Smooth muscle cell (in vitro differentiated cells): ENCODE measurements around the gene VASN. TPM values are rescaled to one million over a fixed set of nuclear protein-coding genes. Genes with fewer than 3 reads are reported as not detected.
"Not testable (repeated sequence)": the region's sequence is repeated elsewhere in the genome, so short reads cannot be mapped to it uniquely, and the experiment has no call there.

Experiments used
- DNase-seq: peaks from one replicate; lab custom pipeline; 2025; ENCODE audit not compliant: unreplicated experiment; lab: John Stamatoyannopoulos, UW
- H2AFZ ChIP-seq: fragments of 200-600 bp; sonication (generic); 2 replicates; pipeline ENCODE4 v1.6.0; 2016; ENCODE audit warnings: antibody characterized with exemption, low read depth, mild to moderate bottlenecking
- H3F3A ChIP-seq: fragments of 200-600 bp; sonication (generic); 2 replicates; pipeline ENCODE4 v1.6.0; 2017; ENCODE audit warnings: antibody characterized with exemption, low read depth
- H3K27ac ChIP-seq: fragments of 200-600 bp; sonication (generic); 2 replicates; pipeline ENCODE4 v1.5.1; 2016; ENCODE audit warnings: low read depth, mild to moderate bottlenecking
- H3K27me3 ChIP-seq: fragments of 200-600 bp; sonication (generic); 2 replicates; pipeline ENCODE4 v1.6.1; 2016; ENCODE audit warnings: low read depth, mild to moderate bottlenecking
- H3K36me3 ChIP-seq: fragments of 200-600 bp; sonication (generic); 2 replicates; pipeline ENCODE4 v1.5.1; 2016; ENCODE audit warnings: low read depth
- H3K4me1 ChIP-seq: fragments of 200-600 bp; sonication (generic); 2 replicates; pipeline ENCODE4 v1.5.1; 2016; ENCODE audit warnings: low read depth
- H3K4me2 ChIP-seq: fragments of 200-600 bp; sonication (generic); 2 replicates; pipeline ENCODE4 v1.6.0; 2016; ENCODE audit warnings: mild to moderate bottlenecking
- H3K4me3 ChIP-seq: fragments of 200-600 bp; sonication (generic); 2 replicates; pipeline ENCODE4 v1.5.1; 2016; ENCODE audit warnings: mild to moderate bottlenecking
- H3K79me2 ChIP-seq: fragments of 200-600 bp; sonication (generic); 2 replicates; pipeline ENCODE4 v1.6.0; 2016; ENCODE audit warnings: low read depth, mild to moderate bottlenecking
- H3K9ac ChIP-seq: fragments of 200-600 bp; sonication (generic); 2 replicates; pipeline ENCODE4 v1.6.0; 2016; ENCODE audit warnings: low read depth
- H3K9me3 ChIP-seq: fragments of 200-600 bp; sonication (generic); replicated peaks from 2 replicates; pipeline ENCODE4 v1.5.1; 2016; ENCODE audit warnings: low read depth
- H4K20me1 ChIP-seq: fragments of 200-600 bp; sonication (generic); 2 replicates; pipeline ENCODE4 v1.6.0; 2016; ENCODE audit warnings: low read depth
- WGBS: methylation state at CpG from one replicate; pipeline ENCODE4 v1.1.7; 2016; ENCODE audit warnings: low lambda C conversion rate; 5-methylcytosine and 5-hydroxymethylcytosine counted together
- polyA plus RNA-seq: library from polyadenylated mRNA; unstranded; fragments of >200 nt; fragmentation: Nextera tagmentation; extraction: Ambion mirVana; gene quantifications from 2 replicates; pipeline ENCODE4 v1.2.1, GENCODE V29; 2016
- total RNA-seq: library from RNA; depleted of rRNA; stranded (reverse); fragments of >200 nt; gene quantifications from 2 replicates; pipeline ENCODE4 v1.2.3, GENCODE V29; 2014
- TF ChIP-seq, protein P1 (sequence below): fragments of 200-600 bp; sonication (generic); IDR thresholded peaks from 2 replicates; pipeline ENCODE4 v1.5.1; 2017; ENCODE audit warnings: borderline replicate concordance, mild to moderate bottlenecking, antibody characterized with exemption; ENCODE audit not compliant: insufficient read depth, poor library complexity, severe bottlenecking

Gene VASN
- total and polyA plus RNA-seq, 2 experiments from 2014 or later: 30.0 to 150 TPM

DNA sequence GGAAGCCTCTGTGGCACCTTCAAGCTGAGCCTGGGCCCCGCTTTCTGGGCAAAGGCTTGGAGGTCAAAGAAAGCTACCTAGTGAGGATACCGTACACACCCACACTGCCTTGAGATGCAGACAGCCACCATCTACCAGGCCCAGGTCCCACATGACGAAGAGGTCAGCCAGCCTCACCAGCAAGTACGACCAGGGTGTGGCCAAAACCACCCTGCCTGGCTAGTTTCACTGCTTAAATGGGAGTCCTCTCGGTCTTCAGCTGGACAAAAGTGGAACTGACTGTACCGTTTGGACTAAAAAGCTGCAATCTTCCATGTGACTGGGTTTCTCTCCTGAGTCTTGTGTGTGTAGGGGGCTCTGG is 21.6 kb downstream of the VASN start:
- peak overlapping the region; percentile 40 for H3K4me2 ChIP-seq
- H3K9me3 ChIP-seq: no peaks in the 10 kb centered on the region
- 64% methylated on average over 6 of the region's 6 CpGs for WGBS
- peak overlapping the region; percentile 75 for H3K27ac ChIP-seq
- H4K20me1 ChIP-seq: no peaks in the 10 kb centered on the region
- H3K27me3 ChIP-seq: no peaks in the 10 kb centered on the region
- H3F3A ChIP-seq: no peaks in the 10 kb centered on the region
- no peaks in the 10 kb centered on the region for H3K79me2 ChIP-seq
- H3K4me3 ChIP-seq: no peak overlapping the region
- peaks cover 35% of the 10 kb centered on the region for H3K4me1 ChIP-seq
- H3K36me3 ChIP-seq: no peaks in the 10 kb centered on the region
- DNase-seq: no peak
- TF ChIP-seq, protein P1, sequence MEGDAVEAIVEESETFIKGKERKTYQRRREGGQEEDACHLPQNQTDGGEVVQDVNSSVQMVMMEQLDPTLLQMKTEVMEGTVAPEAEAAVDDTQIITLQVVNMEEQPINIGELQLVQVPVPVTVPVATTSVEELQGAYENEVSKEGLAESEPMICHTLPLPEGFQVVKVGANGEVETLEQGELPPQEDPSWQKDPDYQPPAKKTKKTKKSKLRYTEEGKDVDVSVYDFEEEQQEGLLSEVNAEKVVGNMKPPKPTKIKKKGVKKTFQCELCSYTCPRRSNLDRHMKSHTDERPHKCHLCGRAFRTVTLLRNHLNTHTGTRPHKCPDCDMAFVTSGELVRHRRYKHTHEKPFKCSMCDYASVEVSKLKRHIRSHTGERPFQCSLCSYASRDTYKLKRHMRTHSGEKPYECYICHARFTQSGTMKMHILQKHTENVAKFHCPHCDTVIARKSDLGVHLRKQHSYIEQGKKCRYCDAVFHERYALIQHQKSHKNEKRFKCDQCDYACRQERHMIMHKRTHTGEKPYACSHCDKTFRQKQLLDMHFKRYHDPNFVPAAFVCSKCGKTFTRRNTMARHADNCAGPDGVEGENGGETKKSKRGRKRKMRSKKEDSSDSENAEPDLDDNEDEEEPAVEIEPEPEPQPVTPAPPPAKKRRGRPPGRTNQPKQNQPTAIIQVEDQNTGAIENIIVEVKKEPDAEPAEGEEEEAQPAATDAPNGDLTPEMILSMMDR: no peak
- H2AFZ ChIP-seq: no peak overlapping the region
- H3K9ac ChIP-seq: no peak overlapping the region

DNA sequence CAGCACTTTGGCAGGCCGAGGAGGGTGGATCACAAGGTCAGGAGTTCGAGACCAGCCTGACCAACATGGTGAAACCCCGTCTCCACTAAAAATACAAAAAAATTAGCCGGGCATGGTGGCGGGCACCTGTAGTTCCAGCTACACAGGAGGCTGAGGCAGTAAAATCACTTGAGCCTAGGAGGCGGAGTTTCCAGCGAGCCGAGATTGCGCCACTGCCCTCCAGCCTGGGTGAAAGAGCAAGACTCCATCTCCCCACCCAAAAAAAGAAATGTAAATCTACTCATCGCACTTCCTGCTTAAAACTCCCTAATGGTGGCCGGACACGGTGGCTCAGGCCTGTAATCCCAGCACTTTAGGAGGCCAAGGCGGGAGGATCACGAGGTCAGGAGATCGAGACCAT is 22.2 kb downstream of the VASN start:
- H2AFZ ChIP-seq, H3K4me3 ChIP-seq, H3F3A ChIP-seq, H4K20me1 ChIP-seq, DNase-seq, H3K9me3 ChIP-seq, H3K27me3 ChIP-seq, H3K79me2 ChIP-seq, H3K4me2 ChIP-seq, H3K36me3 ChIP-seq, H3K9ac ChIP-seq: not testable (repeated sequence)
- 96% methylated on average over 15 of the region's 15 CpGs for WGBS
- peak overlapping the region; percentile 75 for H3K27ac ChIP-seq
- peaks cover 32% of the 10 kb centered on the region for H3K4me1 ChIP-seq

DNA sequence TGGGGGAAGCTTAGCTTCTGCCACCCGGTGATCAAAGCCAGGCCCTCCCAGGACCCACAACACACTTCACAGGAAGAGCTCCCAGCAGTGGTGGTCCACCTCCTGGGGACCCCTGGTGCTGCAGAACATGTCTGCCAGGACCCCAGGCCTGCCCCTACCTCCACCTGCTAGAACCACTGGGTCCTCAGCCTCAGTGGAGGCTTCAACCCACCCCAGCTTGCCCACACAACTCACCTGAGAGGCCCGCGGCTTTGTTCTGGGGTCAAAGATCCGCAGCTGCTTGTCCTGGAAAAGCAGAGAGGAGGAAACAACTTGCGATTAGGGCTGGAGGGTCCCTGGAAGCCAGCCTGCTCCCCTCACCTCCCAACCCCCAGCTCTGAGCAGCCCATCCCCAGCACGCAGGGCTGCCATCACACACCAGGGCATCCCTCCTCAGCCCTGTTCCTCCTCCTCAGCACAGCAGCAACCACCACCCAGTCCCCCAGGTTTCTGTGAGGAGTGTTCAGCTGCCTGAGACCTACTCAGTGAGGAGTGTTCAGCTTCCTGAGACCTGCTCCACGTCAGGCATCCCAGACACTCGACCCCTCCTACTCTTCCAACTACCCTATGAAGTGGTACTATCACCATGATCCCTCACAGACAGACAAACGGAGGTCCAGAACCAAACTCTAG is 23.5 kb downstream of the VASN start:
- no peak overlapping the region for H3K4me2 ChIP-seq
- no peaks in the 10 kb centered on the region for H3K79me2 ChIP-seq
- no peaks in the 10 kb centered on the region for H3F3A ChIP-seq
- TF ChIP-seq, protein P1: no peak
- H3K27ac ChIP-seq: no peak overlapping the region
- H2AFZ ChIP-seq: no peak overlapping the region
- H3K4me1 ChIP-seq: peaks cover 22% of the 10 kb centered on the region
- H3K27me3 ChIP-seq: no peaks in the 10 kb centered on the region
- 77% methylated on average over 9 of the region's 9 CpGs for WGBS
- no peaks in the 10 kb centered on the region for H3K9me3 ChIP-seq
- H4K20me1 ChIP-seq: no peaks in the 10 kb centered on the region
- H3K36me3 ChIP-seq: no peaks in the 10 kb centered on the region
- H3K9ac ChIP-seq: no peak overlapping the region
- DNase-seq: no peak
- no peak overlapping the region for H3K4me3 ChIP-seq

DNA sequence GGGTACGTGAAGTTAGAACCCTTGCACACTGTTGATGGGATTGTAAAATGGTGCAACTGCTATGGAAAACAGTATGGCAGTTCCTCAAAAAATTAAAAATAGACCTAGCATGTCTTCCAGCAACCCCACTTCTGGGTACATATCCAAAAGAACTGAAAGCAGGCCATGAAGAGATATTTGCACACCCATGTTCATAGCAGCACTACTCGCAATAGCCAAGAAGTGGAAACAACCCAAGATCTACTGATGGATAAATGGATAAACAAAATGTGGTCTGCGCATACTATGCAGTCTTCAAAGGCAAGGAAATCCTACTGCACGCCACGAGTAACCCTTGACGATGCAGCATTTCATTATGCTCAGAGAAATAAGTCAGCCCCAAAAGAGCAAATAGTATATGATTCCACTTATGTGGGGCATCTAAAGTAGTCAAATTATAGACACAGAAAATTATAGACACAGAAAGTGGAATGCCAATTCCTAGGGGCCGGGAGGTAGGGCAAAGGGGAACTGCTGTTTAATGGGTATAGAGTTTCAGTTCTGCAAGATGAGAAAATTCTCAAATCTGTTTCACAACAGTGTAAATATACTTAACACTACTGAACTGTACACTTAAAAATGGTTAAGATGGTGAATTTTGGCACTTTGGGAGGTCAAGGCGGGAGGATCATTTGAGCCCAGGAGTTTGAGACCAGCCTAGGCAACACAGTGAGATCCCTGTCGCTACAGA is 27.5 kb downstream of the VASN start:
- no peaks in the 10 kb centered on the region for H3K4me1 ChIP-seq
- no peaks in the 10 kb centered on the region for H3K79me2 ChIP-seq
- H3K4me3 ChIP-seq: no peak overlapping the region
- H3K4me2 ChIP-seq: no peak overlapping the region
- no peak overlapping the region for H3K27ac ChIP-seq
- no peaks in the 10 kb centered on the region for H3F3A ChIP-seq
- H3K9me3 ChIP-seq: no peaks in the 10 kb centered on the region
- 94% methylated on average over 9 of the region's 9 CpGs for WGBS
- H2AFZ ChIP-seq: no peak overlapping the region
- H3K27me3 ChIP-seq: no peaks in the 10 kb centered on the region
- no peaks in the 10 kb centered on the region for H3K36me3 ChIP-seq
- TF ChIP-seq, protein P1: no peak
- no peak for DNase-seq
- H3K9ac ChIP-seq: no peak overlapping the region
- H4K20me1 ChIP-seq: no peaks in the 10 kb centered on the region
